HG03159 (cell line): ENCODE data around the gene RFX2.

Source experiments
- ATAC-seq: cut with Tn5 transposase; IDR thresholded peaks from one replicate; pipeline ENCODE4 v1.9.1; 2021; ENCODE audit warnings: mild to moderate bottlenecking, moderate library complexity; ENCODE audit not compliant: unreplicated experiment

RFX2 gene

DNA sequence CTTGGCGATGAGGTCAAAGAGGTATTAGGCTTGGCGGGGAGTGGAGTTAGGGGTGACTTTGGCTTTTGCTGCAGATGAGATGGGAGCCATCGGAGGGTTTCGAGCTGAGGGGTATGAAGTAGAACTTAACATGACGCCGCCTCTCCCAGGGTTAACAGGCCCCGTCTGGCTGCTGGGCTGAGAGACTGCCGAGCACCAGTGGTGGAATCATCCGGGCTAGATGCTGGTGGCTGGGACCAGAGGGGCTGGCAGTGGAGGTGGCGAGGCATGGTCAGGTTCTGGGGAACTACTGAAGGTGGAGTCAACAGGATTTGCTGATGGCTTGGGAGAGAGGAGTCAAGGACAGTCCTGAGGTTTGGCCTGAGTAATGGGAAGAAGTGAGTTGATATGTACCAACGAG, 4.9 kb downstream of the RFX2 start:
- ATAC-seq: no peak

DNA sequence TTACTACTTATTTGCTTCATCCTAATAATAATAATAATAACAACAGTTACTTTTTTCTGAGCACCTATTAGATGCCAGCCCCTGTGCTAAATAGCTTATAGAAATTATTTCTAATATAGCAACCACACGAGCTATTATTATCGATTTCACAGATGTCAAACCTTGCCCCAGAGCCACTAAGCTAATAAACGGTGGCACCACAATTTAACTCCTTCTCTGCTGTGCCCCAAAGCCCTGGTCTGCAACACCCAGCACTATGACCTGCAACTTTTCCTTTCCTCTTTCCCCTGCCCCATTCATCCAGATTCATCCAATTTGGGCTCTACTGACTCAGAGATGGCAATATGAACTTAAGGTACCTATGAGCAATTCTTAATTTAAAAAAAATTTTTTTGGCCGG, 6.4 kb downstream of the RFX2 start:
- no peak for ATAC-seq

DNA sequence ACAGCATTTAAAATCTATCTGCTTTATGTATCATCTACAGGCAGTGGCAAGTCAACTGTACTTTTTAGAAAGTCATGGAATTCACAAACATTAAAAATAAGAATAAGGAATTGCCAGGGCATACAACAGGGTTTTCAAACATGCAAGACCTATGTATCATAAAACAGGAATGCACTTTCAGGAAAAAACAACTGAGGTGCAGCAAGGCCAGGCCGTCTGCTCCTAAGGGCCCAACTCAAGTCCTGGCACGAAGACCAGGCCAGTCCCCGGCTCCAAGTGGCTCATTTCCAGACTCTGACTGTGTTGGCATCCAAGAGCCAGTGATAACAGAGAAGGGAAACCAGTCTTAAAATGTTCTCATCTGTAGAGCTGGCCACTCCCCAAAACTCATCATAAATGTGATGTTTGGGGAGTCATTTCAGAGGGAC, 7.1 kb downstream of the RFX2 start:
- no peak for ATAC-seq

DNA sequence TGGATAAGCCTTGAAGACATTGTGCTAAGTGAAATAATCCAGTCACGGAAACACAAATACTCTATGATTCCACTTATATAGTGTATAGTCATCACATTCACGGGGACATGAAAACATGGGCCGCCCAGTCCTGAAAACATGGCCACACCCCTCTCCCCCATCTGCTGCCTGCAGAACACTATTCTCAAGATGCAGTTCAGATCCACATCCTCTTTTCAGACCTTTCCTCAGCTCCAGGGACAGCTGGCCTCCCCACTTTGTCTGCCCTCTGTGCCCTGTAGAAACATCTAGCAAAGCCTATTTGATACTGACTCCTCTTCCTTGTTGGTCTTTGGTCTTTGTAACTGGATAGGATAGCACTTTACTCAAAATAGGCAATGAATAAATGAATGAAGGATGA, 8.3 kb downstream of the RFX2 start:
- ATAC-seq: no peak

DNA sequence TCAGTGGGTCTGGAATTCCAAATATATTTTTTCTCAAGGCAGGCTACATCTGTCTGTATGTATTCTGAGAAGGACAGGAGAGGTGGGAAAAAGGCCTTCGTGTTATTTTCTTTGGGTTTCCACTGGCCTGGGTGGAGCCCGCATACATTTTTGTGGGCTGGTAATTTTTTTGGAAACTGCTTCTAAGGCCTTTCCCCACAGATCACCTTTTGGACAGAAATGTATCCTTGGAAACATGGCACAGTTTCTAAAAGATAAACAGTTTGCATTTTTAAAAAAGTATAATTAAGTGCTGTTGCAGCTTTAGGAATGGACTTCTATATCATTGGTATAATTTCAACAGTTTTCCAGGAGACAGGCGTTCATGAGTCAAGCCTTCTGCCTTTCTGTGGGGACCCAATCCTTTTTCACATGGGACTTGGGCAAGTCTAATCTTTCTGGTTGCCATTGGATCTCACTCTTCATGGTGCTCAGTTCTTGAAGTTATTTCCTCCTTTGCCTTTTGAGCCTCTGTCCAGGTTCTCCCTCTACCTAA, 8.9 kb downstream of the RFX2 start:
- no peak for ATAC-seq

DNA sequence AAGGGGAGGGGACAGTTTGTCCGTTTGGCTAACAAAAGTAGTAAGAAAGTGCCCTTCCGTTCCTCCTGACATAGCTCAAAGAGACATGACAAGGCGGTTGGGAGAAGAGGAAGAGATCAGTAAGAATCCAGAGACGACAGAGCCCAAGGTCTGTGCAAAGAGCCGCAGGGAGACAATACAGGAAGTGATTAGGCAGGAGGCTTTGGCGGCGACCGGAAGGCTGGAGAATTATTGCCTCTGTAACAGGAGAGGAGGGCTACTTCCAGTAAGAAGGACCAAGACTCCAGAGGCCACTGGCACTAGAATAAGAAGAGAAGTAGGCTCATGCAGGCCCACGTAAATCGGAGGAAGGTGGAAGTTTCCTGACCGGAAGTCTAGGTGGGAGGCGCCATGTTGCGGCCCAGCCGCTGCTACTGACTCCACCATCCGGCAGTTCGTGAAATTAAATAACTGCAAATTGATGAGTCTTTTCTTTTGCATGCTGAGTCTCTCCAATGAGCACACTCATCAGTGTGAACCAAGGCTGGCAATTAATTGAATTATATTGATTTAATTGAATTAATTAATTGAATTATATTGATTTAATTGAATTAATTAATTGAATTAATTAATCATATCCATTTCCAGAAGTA, 9.9 kb downstream of the RFX2 start:
- ATAC-seq: no peak

DNA sequence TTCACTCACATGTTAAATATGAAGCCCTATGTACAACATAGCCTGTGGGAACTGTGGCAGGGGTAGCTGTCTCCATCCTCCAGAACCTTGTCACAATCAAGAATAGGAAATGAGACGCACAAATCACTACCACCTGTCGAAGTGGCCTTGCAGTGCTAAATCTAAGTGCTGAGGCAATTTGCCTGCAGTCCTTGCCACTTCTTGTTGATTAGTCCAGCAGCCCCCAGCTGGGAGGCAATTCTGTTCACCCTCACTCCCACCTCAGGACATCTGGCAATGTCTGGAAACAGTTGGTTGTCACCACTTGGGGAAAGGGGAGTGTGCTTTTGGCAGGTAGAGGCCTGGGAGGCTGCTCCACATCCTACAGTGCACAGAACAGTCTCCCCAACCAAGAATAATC, 10.7 kb downstream of the RFX2 start:
- ATAC-seq: no peak

DNA sequence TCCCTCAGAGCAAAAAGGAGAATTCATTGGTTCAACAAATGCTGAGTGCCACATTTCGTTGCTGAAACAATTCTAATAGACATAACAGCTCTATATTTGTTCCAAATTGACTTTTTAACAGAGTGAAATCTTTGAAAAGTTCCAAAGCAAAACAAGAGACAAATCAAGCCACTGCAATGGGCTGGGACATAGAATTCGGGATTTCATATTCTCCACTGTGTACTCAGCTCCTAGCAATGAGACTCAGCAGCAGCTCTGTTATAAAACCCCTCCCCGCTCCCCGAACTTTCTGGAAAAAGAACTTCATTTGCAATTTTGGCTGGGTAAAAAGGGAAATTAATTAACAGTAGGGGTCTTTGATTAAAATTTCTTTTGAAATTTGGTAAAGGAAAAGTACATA, 11.3 kb downstream of the RFX2 start:
- no peak for ATAC-seq

DNA sequence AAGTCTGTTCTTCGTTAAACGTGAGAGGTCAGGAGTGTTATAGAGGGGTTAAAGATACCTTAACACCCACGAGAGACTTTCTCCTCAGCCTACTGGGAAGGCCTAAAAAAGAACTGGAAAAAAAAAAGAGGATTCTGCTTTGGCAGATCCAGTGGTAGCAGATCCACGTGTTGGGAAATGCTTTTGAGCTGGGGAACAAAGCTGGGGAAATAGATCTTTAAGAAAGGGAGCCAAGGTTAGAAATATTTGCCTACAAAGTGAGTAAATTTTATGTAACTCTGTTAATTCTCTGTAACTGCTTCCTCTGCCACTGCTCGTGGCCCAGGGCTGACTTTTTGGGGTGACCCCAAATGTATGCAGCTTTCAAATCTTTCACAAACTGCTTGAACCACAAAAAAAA, 11.7 kb downstream of the RFX2 start:
- no peak for ATAC-seq

DNA sequence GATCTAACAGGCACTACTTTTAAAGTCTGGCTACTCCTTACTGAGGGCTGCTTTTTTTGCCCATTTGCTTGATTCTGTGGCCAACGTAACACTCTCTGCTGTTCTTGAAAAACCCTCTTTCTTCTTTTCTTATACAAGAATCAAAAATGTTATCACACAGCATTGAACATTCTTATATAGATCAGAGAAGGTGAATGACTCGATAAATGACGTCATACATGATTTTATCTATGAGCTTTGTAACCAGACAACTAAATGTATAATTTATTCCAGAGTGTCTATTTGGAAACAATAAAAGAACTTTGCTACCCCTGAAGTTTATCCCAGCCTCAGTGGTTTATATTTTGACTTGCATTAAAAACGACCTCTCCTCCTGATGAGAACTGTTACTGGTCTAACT, 12.4 kb downstream of the RFX2 start:
- ATAC-seq: no peak

DNA sequence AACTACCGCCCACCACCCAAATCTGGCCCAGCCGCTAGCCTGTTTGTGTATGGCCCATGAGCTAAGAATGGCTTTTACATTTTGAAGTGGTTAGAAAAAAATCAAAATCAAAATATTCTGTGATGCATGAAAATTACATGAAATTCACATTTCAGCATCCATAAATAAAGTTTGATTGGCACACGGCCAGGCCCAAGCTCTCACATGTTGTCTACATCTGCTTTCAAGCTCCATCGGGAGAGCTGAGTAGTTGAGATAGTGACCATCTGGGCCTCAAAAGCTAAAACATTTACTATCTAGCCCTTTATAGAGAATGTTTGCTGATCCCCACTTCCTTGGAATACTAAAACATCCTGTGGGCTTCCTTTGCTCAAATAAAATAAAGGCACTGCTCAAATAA, 14.5 kb downstream of the RFX2 start:
- no peak for ATAC-seq

DNA sequence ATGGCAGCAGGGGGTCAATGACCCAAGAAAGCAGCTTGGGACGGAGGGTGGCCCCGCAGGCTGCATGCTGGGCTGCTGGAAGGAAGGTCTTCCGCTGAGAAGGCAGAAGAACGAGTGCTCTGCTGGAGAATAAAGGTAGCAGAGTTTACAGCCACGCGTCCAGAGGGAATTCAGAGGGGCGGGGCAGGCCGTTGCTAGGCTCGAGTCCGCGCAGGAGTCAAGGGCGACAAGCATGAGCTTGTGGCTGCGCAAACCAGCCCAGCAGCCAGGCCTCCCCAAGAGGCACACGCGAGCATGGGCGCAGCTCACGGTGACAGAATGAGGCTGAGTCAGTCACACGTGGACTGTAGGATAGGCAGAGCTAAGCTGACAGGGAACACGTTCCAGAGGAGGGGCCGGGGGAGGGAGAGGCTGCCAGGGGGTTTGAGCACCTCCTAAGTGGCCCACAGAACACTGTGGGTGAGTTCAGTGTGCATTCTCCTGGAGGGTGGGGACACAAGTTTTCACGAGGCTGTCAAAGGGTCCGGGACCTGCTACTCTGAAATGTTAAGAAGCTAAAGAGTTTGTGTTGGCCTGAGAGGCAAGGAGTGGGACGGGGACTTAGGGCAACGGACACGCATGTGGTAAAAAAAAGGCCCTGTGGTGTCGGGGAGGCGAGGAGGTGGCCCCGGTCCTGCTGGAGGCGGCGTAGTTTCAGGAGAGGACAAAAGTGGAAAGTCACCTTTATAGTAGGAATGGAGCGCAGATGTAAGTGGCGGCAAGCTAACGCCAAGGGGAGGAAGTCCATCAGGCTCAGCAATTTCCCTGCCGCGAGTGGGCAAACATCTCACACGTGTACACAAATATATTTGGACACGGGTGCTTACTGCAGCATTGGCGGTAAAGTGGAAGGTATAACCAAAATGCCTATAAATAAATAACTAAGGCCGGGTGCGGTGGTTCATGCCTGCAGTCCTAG, 17.7 kb downstream of the RFX2 start:
- no peak for ATAC-seq

DNA sequence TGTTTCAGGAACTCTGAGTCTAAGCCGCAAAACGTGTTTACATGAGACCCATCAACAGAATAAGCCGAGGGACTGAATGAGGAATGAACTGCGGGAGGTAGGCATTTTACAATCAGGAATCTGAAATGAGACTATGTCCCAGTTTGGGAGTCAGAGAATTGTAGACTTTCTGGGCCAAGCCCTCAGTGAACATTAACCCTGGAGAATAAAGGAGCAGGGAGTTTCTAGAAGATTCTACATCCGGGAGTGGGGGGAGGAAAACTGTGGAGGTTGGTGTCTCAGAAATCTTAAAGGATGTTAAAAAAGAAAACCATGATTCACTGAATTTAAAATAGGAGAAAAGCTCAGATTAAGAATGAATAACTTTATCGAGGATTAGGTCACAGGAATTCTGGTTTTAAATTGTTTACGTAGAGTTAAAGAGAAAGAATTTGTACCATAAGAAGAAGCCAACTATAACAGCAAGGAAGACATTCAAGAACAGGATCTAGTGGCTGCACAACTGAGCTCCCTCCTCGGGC, 18.5 kb downstream of the RFX2 start:
- no peak for ATAC-seq

DNA sequence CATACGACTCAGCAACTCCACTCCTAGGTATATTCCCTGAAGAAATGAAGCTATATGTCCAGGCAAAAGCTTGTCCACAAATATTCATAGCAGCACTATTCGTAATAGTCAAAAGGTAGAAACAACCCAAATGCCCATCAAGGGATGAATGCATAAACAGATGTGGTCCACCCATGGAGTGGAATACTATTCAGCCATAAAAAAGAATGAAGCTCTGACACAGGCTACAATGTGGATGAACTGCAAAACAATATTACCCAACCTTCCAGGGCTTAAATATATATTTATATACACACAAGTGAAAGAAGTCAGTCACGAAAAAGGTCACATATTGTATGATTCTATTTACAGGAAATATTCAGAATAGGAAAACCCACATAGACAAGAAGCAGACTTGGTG, 19.7 kb downstream of the RFX2 start:
- no peak for ATAC-seq

DNA sequence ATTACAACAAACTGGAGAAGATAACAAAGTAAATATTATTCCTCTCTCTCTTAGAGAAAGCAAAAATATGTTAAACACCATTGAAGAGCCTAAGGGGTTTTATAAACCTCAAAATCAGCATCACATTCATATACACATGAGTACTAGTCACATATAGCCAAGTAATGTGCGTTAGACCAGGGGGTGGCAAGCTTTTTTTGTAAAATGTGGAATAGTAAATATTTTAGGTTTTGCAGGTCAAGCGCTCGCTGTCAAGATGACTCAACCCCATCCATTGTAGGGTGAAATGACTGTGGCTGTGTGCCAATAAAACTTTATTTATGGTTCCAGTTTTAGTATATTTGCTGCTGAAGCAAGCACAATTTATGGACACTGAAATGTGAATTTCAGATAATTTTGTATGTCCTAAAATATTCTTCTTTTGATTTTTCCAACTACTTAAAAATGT, 21.7 kb downstream of the RFX2 start:
- ATAC-seq: no peak

DNA sequence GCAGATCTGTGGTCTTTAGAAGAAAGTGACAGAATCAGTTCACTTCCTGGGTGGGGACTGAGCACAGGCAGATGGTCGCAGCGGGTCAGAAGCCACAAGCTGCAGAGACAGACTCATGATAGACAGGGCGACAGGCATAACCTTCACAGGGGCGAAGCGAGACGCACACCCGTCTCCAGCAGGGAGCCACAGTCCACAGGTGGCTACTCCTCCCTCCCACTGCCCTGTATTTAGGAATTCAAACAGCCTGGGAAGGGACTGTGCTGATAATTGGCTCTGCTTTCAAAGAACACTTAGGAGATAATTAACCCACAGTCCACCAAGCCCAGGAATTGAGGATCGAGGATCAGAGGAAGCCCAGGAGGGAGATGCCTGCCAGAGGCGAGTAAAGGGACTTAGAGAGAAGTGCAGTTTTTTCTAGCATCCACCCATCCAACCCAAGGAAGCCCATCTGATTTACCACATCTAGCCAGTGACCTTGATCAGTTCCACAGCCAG, 23.2 kb downstream of the RFX2 start:
- ATAC-seq: peak; percentile 66

DNA sequence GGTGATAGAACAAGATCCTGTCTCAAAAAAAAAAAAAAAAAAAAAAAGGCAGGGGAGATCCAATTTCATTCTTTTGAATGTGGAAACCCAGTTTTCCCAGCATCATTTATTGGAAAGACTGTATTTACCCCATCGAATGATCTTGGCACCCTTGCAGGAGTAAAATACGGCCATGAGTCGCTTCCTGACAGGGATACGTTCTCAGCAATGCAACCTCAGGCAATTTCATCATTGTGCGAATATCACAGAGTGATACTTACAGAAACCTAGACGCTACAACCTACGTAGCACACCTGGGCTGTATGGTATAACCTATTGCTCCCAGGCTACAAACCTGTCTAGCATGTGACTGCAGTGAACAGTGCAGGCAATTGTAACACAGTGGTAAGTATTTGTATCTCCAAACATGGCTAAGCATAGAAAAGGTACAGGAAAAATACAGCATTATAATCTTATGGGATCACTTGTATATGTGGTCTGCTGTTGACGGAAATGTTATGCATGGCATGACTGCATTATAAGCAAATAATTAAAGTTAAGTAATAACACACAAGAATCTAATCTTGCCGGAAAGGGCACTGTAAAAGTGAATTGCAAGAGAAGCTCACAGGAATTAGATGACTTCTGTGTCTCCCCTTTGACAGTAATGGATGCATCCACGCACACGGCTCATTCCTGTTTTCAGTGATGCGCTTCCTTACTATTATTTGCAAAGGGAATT, 24.1 kb downstream of the RFX2 start:
- ATAC-seq: no peak

DNA sequence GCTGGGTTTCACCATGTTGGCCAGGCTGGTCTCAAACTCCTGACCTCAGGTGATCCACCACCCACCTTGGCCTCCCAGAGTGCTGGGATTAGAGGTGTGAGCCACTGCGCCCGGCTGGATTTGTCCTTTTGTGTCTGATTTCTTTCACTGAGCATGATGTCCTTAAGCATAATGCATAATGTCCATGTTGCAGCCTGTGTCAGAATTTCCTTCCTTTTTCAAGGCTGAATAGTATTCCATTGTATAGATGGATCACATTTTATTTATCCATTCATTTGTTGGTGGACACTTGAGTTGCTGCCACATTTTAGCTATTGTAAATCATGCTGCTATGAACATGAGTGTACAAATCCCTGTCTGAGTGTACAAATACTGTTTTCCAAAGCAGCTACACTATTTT, 25.5 kb downstream of the RFX2 start:
- no peak for ATAC-seq

DNA sequence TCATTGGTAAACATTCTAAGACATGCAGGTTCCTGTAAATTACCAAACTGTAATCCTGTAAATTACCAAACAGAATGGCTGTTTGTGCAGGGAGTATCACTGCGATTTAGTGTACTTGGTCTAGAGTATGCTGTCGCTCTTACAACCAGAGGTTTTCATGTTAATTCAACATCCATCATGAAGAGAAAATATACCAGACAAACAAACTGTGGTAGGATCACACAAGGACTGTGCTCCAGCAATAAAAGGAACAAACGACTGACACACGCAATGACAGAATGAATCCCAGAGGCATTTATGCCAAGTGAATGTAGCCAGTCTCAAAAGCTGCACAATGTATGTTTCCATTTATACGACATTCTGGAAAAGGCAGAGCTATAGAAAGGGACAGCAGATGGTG, 31.2 kb downstream of the RFX2 start:
- ATAC-seq: no peak

DNA sequence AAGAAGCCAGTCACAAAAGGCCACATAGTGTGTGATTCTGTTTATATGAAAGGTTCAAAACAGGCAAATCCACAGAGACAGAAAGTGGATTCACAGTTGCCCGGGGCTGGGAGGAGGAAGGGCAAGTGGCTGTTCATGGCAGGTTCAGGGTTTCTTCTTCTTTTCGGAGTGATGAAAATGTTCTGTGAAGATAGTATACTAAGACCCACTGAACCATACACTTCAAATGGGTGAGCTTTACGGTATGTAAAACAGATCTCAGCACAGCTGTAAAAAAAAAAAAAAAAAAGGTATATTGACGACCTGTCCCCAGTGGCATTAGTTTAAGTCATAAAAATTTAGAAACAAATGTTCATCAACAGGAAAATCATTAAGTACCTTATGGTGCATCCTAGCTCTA, 32.2 kb downstream of the RFX2 start:
- ATAC-seq: no peak
